ENCODE data around the gene POU2AF1.

Gene POU2AF1

GRCh38 chr11:111378861-111379601 lies at the start of gene POU2AF1:
Gene POU2AF1 (minus strand): TSS chr11:111379275. CDS start chr11:111379177, 98 bp downstream.
- DNase-seq, result no peak

- DNase-seq, result no peak
Measured at GRCh38 chr11:111428113-111428876, 49.2 kb upstream of the POU2AF1 start.

GRCh38 chr11:111427471-111427912 lies 48.4 kb upstream of the POU2AF1 start:
- DNase-seq, result no peak

GRCh38 chr11:111426617-111427016 lies 47.5 kb upstream of the POU2AF1 start:
- DNase-seq, result no peak

- no peak for DNase-seq
Measured at GRCh38 chr11:111423250-111423615, 44.2 kb upstream of the POU2AF1 start.

GRCh38 chr11:111422494-111423249 lies 43.6 kb upstream of the POU2AF1 start:
- DNase-seq, result no peak

GRCh38 chr11:111421251-111421650 lies 42.2 kb upstream of the POU2AF1 start:
- DNase-seq, result no peak

- DNase-seq, result no peak
Measured at GRCh38 chr11:111419641-111420327, 40.7 kb upstream of the POU2AF1 start.

GRCh38 chr11:111419181-111419580 lies 40.1 kb upstream of the POU2AF1 start:
- no peak for DNase-seq

GRCh38 chr11:111418436-111418787 lies 39.3 kb upstream of the POU2AF1 start:
- DNase-seq, result no peak

GRCh38 chr11:111417766-111418435 lies 38.8 kb upstream of the POU2AF1 start:
- peak; percentile 23 to 64 for DNase-seq

- DNase-seq, result no peak
Measured at GRCh38 chr11:111417011-111417765, 38.1 kb upstream of the POU2AF1 start.

- no peak for DNase-seq
Measured at GRCh38 chr11:111416231-111416960, 37.3 kb upstream of the POU2AF1 start.

GRCh38 chr11:111414936-111415335 lies 35.9 kb upstream of the POU2AF1 start:
- no peak for DNase-seq

- DNase-seq, result peak; percentile 47 to 63
Measured at GRCh38 chr11:111414267-111414931, 35.3 kb upstream of the POU2AF1 start.

GRCh38 chr11:111413849-111414248 lies 34.8 kb upstream of the POU2AF1 start:
- DNase-seq, result no peak

GRCh38 chr11:111412293-111412692 lies 33.2 kb upstream of the POU2AF1 start:
- no peak for DNase-seq

- no peak for DNase-seq
Measured at GRCh38 chr11:111411456-111411855, 32.4 kb upstream of the POU2AF1 start.

- DNase-seq, result no peak
Measured at GRCh38 chr11:111410951-111411350, 31.9 kb upstream of the POU2AF1 start.

GRCh38 chr11:111409915-111410314 lies 30.8 kb upstream of the POU2AF1 start:
- DNase-seq, result peak in 1 of 2 donors; percentile 37
